ENCODE data around the gene TMEM184C.

TMEM184C gene

DNA sequence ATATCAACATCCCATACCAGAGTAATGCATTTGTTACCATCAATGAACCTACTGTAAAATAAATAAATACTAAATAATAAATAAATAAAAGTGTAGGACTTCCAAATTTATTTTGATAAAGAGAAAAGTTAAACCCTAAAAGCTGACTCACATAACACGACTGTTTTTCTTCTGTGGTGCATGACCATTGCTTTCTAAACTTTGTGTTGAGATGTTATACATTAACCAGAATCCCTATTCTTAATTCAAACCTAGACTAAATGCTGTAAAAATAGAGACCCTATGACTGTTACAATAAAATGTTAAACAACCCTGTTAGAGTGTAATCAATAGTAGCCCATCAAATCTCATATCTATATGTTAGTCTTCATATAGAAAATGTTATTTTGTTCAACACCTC is 87.6 kb downstream of the TMEM184C start:
- TF ChIP-seq, protein P1, sequence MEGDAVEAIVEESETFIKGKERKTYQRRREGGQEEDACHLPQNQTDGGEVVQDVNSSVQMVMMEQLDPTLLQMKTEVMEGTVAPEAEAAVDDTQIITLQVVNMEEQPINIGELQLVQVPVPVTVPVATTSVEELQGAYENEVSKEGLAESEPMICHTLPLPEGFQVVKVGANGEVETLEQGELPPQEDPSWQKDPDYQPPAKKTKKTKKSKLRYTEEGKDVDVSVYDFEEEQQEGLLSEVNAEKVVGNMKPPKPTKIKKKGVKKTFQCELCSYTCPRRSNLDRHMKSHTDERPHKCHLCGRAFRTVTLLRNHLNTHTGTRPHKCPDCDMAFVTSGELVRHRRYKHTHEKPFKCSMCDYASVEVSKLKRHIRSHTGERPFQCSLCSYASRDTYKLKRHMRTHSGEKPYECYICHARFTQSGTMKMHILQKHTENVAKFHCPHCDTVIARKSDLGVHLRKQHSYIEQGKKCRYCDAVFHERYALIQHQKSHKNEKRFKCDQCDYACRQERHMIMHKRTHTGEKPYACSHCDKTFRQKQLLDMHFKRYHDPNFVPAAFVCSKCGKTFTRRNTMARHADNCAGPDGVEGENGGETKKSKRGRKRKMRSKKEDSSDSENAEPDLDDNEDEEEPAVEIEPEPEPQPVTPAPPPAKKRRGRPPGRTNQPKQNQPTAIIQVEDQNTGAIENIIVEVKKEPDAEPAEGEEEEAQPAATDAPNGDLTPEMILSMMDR (conservative IDR thresholded peaks at IDR 0.05), result no peak
- TF ChIP-seq ZFX (IDR thresholded peaks at IDR 0.05), result no peak
- no peak overlapping the region for H3K27ac ChIP-seq

DNA sequence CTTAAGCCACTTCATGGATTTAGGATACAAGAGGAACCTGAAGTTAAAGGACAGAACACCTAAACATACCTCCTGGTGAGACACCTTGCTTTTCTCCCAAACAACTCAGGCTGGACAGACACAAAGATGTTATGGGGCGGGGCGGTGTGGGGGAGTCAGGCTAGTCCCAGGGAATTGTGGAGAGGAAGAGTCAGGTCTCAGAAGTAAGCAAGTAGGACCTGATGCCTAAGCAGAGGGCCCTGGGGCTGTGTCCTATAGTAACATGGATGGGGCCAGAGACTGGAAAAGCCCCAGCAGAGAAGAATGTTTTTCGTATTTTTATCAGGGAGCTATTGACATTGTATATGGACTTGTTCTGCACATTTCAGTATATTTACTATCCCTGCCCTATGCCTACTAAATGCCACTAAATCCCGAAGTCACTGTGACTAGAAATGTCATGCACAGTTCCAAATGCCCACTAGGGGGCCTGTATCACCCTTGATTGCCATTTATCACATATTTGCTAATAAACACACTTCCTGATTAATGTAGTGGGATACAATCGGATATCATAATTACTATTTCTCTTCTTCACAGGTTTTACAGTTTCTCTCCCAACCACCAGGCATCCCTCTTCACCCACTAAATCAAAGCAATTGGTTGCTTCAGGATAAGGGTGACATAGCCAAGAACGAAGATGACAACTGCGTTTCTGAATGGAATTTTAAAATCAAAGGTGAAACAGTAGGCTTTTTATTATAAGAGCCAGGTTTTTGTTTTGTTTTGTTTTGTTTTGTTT is 90.9 kb downstream of the TMEM184C start:
- H3K27ac ChIP-seq, result no peak overlapping the region
- TF ChIP-seq, protein P1 (conservative IDR thresholded peaks at IDR 0.05), result peak; percentile 87
- TF ChIP-seq ZFX (IDR thresholded peaks at IDR 0.05), result no peak

DNA sequence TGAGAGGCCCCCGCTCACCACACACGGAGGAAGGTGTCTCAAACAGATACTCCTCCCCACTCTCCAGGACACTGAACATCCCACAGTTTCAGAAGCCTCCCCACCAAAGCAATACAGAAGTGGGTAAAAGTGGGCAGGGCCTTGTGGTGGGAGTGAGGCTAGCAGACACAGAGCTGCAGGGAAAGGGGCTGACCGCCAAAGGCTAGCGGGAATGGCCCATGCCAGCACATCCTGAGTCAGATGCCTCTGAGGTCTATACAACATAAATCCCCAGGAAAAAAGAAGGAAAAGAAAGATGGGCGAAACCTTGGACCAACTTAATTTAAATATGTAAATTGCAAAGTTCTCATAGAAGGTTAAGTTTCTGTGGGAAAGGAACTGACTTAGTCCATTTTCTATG is 92.8 kb downstream of the TMEM184C start:
- TF ChIP-seq, protein P1 (conservative IDR thresholded peaks at IDR 0.05), result no peak
- no peak for TF ChIP-seq ZFX (IDR thresholded peaks at IDR 0.05)
- no peak overlapping the region for H3K27ac ChIP-seq

DNA sequence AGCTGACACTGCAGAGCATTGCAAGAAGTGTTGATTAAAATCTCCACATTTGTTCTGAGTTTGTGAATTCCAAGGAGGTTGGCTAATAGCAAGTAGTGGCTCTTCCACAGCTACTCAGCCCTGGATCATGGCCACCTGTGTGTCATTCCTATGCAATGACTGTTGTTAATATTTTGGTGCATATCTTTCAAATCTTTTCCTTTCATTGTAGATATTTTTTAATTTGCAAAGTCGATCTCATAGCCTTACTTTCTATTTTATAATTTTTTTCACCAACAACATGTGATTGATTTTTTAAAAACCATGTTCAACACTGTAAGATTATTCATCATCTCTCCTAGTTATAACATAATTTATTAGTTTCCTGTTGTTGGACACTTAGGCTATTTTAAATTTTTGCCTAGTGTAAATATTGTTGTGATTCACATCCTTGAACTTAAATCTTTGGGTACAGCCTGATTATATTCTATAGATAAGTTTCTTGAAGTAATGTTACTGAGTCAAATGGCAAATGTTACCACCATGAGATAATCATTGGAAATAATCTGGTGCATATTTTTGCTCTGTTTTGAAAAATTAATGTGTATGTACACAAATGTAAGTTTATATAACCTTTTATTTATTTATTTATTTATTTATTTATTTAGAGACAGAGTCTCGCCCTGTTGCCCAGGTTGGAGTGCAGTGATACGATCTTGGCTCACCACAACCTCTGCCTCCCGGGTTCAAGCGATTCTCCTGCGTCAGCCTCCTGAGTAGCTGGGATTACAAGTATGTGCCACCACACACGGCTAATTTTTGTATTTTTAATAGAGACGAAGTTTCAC is 97.6 kb downstream of the TMEM184C start:
- TF ChIP-seq ZFX (IDR thresholded peaks at IDR 0.05), result no peak
- TF ChIP-seq, protein P1 (conservative IDR thresholded peaks at IDR 0.05), result no peak

DNA sequence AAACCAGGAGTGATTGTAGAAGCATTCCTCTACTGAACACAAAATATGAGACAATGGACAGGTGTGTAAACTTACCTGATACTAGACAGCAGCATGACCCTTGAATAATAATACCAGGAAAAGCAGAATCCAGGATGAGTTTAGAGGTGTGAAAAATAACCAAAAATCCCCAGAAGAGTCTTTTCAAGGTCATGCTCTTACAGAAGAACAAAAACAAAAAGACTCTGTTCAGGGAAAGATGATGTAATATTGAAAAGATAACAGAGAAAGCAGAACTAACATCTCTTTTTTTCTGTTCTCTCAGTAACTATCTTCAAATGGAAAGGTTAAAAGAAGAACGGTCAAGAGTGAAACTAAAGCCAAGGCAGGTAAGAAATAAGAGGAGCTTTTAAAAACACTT is 100.7 kb downstream of the TMEM184C start:
- TF ChIP-seq, protein P1 (conservative IDR thresholded peaks at IDR 0.05), result no peak
- TF ChIP-seq ZFX (IDR thresholded peaks at IDR 0.05), result no peak
- H3K27ac ChIP-seq, result no peak overlapping the region

More for the DNA sequence above, 97.6 kb downstream of the TMEM184C start:
- no peak overlapping the region for H3K27ac ChIP-seq

Measured in C4-2B (cell line).